ENCODE data around the gene FAM72C. TPM values are rescaled to one million over a fixed set of nuclear protein-coding genes. Genes with fewer than 3 reads are reported as not detected.
"Not testable (repeated sequence)": the region's sequence is repeated elsewhere in the genome, so short reads cannot be mapped to it uniquely, and the experiment has no call there.

Gene FAM72C
- total and polyA plus RNA-seq, 2 of the 8 experiments (the other 6 are each of a cell fraction or from before 2014, with no cell fraction given): 1.9 to 6.3 TPM

GRCh38 chr1:144002141-144002881 lies 30.5 kb upstream of the FAM72C start:
- H3K56ac ChIP-seq (replicated peaks; ENCODE audit: insufficient read length, low read depth, low read length); H3K36me3 ChIP-seq (ENCODE audit: control insufficient read depth in 2 of 4, insufficient read depth in 4 of 4, low read length in 3 of 4); H3K9me3 ChIP-seq (ENCODE audit: insufficient read depth in 2 of 2, low read depth in 1 of 2, low read length in 1 of 2); H3K27ac ChIP-seq (ENCODE audit: low read depth, low read length); H3K4ac ChIP-seq (replicated peaks; ENCODE audit: insufficient read length, low read depth, low read length); H3K4me3 ChIP-seq (ENCODE audit: extremely low read depth in 1 of 4, insufficient read depth in 2 of 4, low read depth in 3 of 4, low read length in 4 of 4); H4K5ac ChIP-seq (ENCODE audit: insufficient read length, low read depth, low read length); CTCF ChIA-PET (ENCODE audit: partially characterized antibody); H3K9ac ChIP-seq (replicated peaks in 1 of 4; ENCODE audit: extremely low read depth in 1 of 4, low read depth in 3 of 4, low read length in 3 of 4); H2BK12ac ChIP-seq (ENCODE audit: low read depth, low read length); H3K23me2 ChIP-seq (ENCODE audit: low read depth, low read length); H3K23ac ChIP-seq (ENCODE audit: insufficient read length); H2AK5ac ChIP-seq (ENCODE audit: low read depth, low read length); H4K20me1 ChIP-seq (replicated peaks in 1 of 2; ENCODE audit: control insufficient read depth in 1 of 2, insufficient read depth in 2 of 2, low read length in 2 of 2); H3K79me2 ChIP-seq (ENCODE audit: control insufficient read depth in 1 of 2, insufficient read depth in 2 of 2, low read length in 2 of 2); POLR2A ChIA-PET (ENCODE audit: partially characterized antibody); H3K4me2 ChIP-seq (ENCODE audit: insufficient read depth in 1 of 2, low read depth in 2 of 2, low read length in 2 of 2); H3K4me1 ChIP-seq (replicated peaks in 1 of 4; ENCODE audit: control insufficient read depth in 3 of 4, insufficient read depth in 4 of 4, low read length in 3 of 4); H3K79me1 ChIP-seq (ENCODE audit: low read depth, low read length); H3K27me3 ChIP-seq (replicated peaks in 1 of 4; ENCODE audit: control insufficient read depth in 3 of 4, extremely low read depth in 1 of 4, insufficient read depth in 3 of 4, low read length in 3 of 4); H2BK15ac ChIP-seq (ENCODE audit: low read length); H3K18ac ChIP-seq (ENCODE audit: extremely low read depth, low read length); H4K91ac ChIP-seq (replicated peaks; ENCODE audit: insufficient read length, low read length); H2BK120ac ChIP-seq (replicated peaks; ENCODE audit: low read depth, low read length); FAIRE-seq; H2BK5ac ChIP-seq (ENCODE audit: low read depth, low read length); H4K8ac ChIP-seq (ENCODE audit: extremely low read depth, insufficient read depth, low read length); H2AFZ ChIP-seq (ENCODE audit: low read length); DNase-seq (ENCODE audit: low read depth in 1 of 2, low spot score in 2 of 2); H3K14ac ChIP-seq (ENCODE audit: insufficient read length); H2BK20ac ChIP-seq (ENCODE audit: low read length): not testable (repeated sequence)
- no CpG with 5 or more reads among the region's 7 CpGs for WGBS, 2 experiments (ENCODE audit: extremely low coverage in 1 of 2, insufficient coverage in 1 of 2, insufficient read length in 1 of 2, insufficient replicate concordance in 2 of 2, low coverage in 1 of 2, low lambda C conversion rate in 2 of 2, missing lambda C conversion rate in 1 of 2)

- H3K36me3 ChIP-seq (ENCODE audit: control insufficient read depth in 2 of 4, insufficient read depth in 4 of 4, low read length in 3 of 4); H4K20me1 ChIP-seq (replicated peaks in 1 of 2; ENCODE audit: control insufficient read depth in 1 of 2, insufficient read depth in 2 of 2, low read length in 2 of 2); H4K8ac ChIP-seq (ENCODE audit: extremely low read depth, insufficient read depth, low read length); H2BK12ac ChIP-seq (ENCODE audit: low read depth, low read length); H3K18ac ChIP-seq (ENCODE audit: extremely low read depth, low read length); H2AK5ac ChIP-seq (ENCODE audit: low read depth, low read length); H2BK120ac ChIP-seq (replicated peaks; ENCODE audit: low read depth, low read length); H4K5ac ChIP-seq (ENCODE audit: insufficient read length, low read depth, low read length); H4K91ac ChIP-seq (replicated peaks; ENCODE audit: insufficient read length, low read length); H3K27me3 ChIP-seq (replicated peaks in 1 of 4; ENCODE audit: control insufficient read depth in 3 of 4, extremely low read depth in 1 of 4, insufficient read depth in 3 of 4, low read length in 3 of 4); H3K27ac ChIP-seq (ENCODE audit: low read depth, low read length); H2AFZ ChIP-seq (ENCODE audit: low read length); H3K4me1 ChIP-seq (replicated peaks in 1 of 4; ENCODE audit: control insufficient read depth in 3 of 4, insufficient read depth in 4 of 4, low read length in 3 of 4); H3K4me3 ChIP-seq (ENCODE audit: extremely low read depth in 1 of 4, insufficient read depth in 2 of 4, low read depth in 3 of 4, low read length in 4 of 4); H3K14ac ChIP-seq (ENCODE audit: insufficient read length); H3K9me3 ChIP-seq (ENCODE audit: insufficient read depth in 2 of 2, low read depth in 1 of 2, low read length in 1 of 2); FAIRE-seq; H3K4ac ChIP-seq (replicated peaks; ENCODE audit: insufficient read length, low read depth, low read length); POLR2A ChIA-PET (ENCODE audit: partially characterized antibody); H2BK20ac ChIP-seq (ENCODE audit: low read length); H3K79me2 ChIP-seq (ENCODE audit: control insufficient read depth in 1 of 2, insufficient read depth in 2 of 2, low read length in 2 of 2); H3K4me2 ChIP-seq (ENCODE audit: insufficient read depth in 1 of 2, low read depth in 2 of 2, low read length in 2 of 2); H3K79me1 ChIP-seq (ENCODE audit: low read depth, low read length); CTCF ChIA-PET (ENCODE audit: partially characterized antibody); H3K56ac ChIP-seq (replicated peaks; ENCODE audit: insufficient read length, low read depth, low read length); H2BK15ac ChIP-seq (ENCODE audit: low read length); H3K9ac ChIP-seq (replicated peaks in 1 of 4; ENCODE audit: extremely low read depth in 1 of 4, low read depth in 3 of 4, low read length in 3 of 4); H3K23me2 ChIP-seq (ENCODE audit: low read depth, low read length); H3K23ac ChIP-seq (ENCODE audit: insufficient read length); H2BK5ac ChIP-seq (ENCODE audit: low read depth, low read length); DNase-seq (ENCODE audit: low read depth in 1 of 2, low spot score in 2 of 2): not testable (repeated sequence)
- no CpG with 5 or more reads among the region's 8 CpGs for WGBS, 2 experiments (ENCODE audit: extremely low coverage in 1 of 2, insufficient coverage in 1 of 2, insufficient read length in 1 of 2, insufficient replicate concordance in 2 of 2, low coverage in 1 of 2, low lambda C conversion rate in 2 of 2, missing lambda C conversion rate in 1 of 2)
Measured at GRCh38 chr1:144001077-144001476, 29.3 kb upstream of the FAM72C start.
